Motor neuron (in vitro differentiated cells): ENCODE measurements around the gene WDSUB1. TPM values are rescaled to one million over a fixed set of nuclear protein-coding genes. Genes with fewer than 3 reads are reported as not detected.

ENCODE experiments used
- ATAC-seq, 8 experiments: fragments of 200-7000 bp; cut with Tn5 transposase; replicated peaks in 6 of 8; 2 replicates each; pipeline ENCODE4 v1.8.0; 2021; ENCODE audit warnings: mild to moderate bottlenecking in 8 of 8, moderate library complexity in 8 of 8
- H3K27ac ChIP-seq, 2 donors: fragments of 250-450 bp; sonication (Bioruptor Pico); 2 replicates each; pipeline ENCODE4 v1.9.0; 2021; ENCODE audit warnings: antibody characterized with exemption in 2 of 2, mild to moderate bottlenecking in 2 of 2, moderate library complexity in 1 of 2
- H3K4me1 ChIP-seq, 2 donors: fragments of 250-450 bp; sonication (Bioruptor Pico); replicated peaks in 1 of 2; 2 replicates each; pipeline ENCODE4 v1.6.1; 2021; ENCODE audit warnings: antibody characterized with exemption in 2 of 2, mild to moderate bottlenecking in 2 of 2, moderate library complexity in 1 of 2
- H3K4me3 ChIP-seq, 5 donors: fragments of 250-450 bp; sonication (Bioruptor Pico); 2 replicates each; pipeline ENCODE4 v1.9.0; 2021; ENCODE audit warnings: antibody characterized with exemption in 5 of 5, mild to moderate bottlenecking in 5 of 5, moderate library complexity in 4 of 5
- WGBS, 10 experiments: fragments of 450-650 bp; shearing (Covaris generic); methylation state at CpG; one replicate each; pipeline ENCODE4 v1.0.0; 2022; 5-methylcytosine and 5-hydroxymethylcytosine counted together
- in situ Hi-C, 9 experiments: fragments of 400-800 bp; cut with MboI; loops; one replicate each; pipeline ENCODE4 v1.15.0; 2021; ENCODE audit warnings: low sequenced_read_pairs in 9 of 9, low pct_unique_long_range_greater_than_20kb in 2 of 9; ENCODE audit not compliant: unreplicated experiment in 9 of 9
- total RNA-seq, 8 experiments: library from RNA; unstranded; fragments of 300-600 nt; gene quantifications; 2 replicates each; pipeline versions ENCODE4 v1.2.3 to v1.2.4, GENCODE V29; 2022

Gene WDSUB1
- total RNA-seq, 8 experiments from 2014 or later, result 4.8 to 12.6 (median 8.6) TPM

- no peak for ATAC-seq
- H3K4me1 ChIP-seq, result peaks cover 6% of the 10 kb centered on the region in 2 donors
- no peak overlapping the region for H3K4me3 ChIP-seq
- no peak overlapping the region for H3K27ac ChIP-seq
- 93 to 100% (median 100%) methylated on average over 1 to 4 of the region's 14 CpGs; no CpG with 5 or more reads in 5 of the 10 experiments for WGBS, 10 experiments
- in situ Hi-C loops, result no loop called here
These were observed 90.0 kb downstream of the WDSUB1 start for GRCh38 chr2:159196393-159196925.

GRCh38 chr2:159195697-159196096, 90.8 kb downstream of the WDSUB1 start:
- ATAC-seq, result no peak
- Histone ChIP-seq H3K4me1 (peaks cover 0 to 6% of the 10 kb centered on the region in 2 donors), H3K27ac (no peak overlapping the region), H3K4me3 (no peak overlapping the region)
- in situ Hi-C loops, result no loop called here
- WGBS, 10 experiments, result 94 to 100% (median 100%) methylated on average over 1 to 6 of the region's 6 CpGs; no CpG with 5 or more reads in 3 of the 10 experiments

GRCh38 chr2:159194241-159194640, 92.3 kb downstream of the WDSUB1 start:
- in situ Hi-C loops, result no loop called here
- Histone ChIP-seq H3K4me1 (peaks cover 0 to 6% of the 10 kb centered on the region in 2 donors), H3K27ac (no peak overlapping the region), H3K4me3 (no peak overlapping the region)
- 89 to 100% (median 94%) methylated on average over 1 to 10 of the region's 10 CpGs; no CpG with 5 or more reads in 2 of the 10 experiments for WGBS, 10 experiments
- ATAC-seq, result no peak

GRCh38 chr2:159193791-159194190, 92.7 kb downstream of the WDSUB1 start:
- 83 to 100% (median 98%) methylated on average over 1 to 2 of the region's 4 CpGs; no CpG with 5 or more reads in 2 of the 10 experiments for WGBS, 10 experiments
- in situ Hi-C loops, result no loop called here

GRCh38 chr2:159192371-159192918, 94.1 kb downstream of the WDSUB1 start:
- no peak overlapping the region for H3K27ac ChIP-seq
- in situ Hi-C loops, result no loop called here
- WGBS, 10 experiments, result 87 to 100% (median 96%) methylated on average over 2 to 12 of the region's 12 CpGs
- peaks cover 0 to 3% of the 10 kb centered on the region in 2 donors for H3K4me1 ChIP-seq
- no peak overlapping the region for H3K4me3 ChIP-seq
- no peak for ATAC-seq

More at GRCh38 chr2:159193791-159194190, 92.7 kb downstream of the WDSUB1 start:
- no peak overlapping the region for H3K27ac ChIP-seq
- no peak overlapping the region for H3K4me3 ChIP-seq
- peaks cover 0 to 6% of the 10 kb centered on the region in 2 donors for H3K4me1 ChIP-seq
- no peak for ATAC-seq

GRCh38 chr2:159188449-159188848, 98.1 kb downstream of the WDSUB1 start:
- Histone ChIP-seq H3K4me3 (no peak overlapping the region), H3K4me1 (no peaks in the 10 kb centered on the region), H3K27ac (no peak overlapping the region)
- WGBS, 10 experiments, result 50 to 100% (median 87%) methylated on average over 1 to 4 of the region's 4 CpGs; no CpG with 5 or more reads in 2 of the 10 experiments
- in situ Hi-C loops, result no loop called here
- no peak for ATAC-seq

- 0 to 100% (median 48%) methylated on average over 1 to 5 of the region's 6 CpGs; no CpG with 5 or more reads in 4 of the 10 experiments for WGBS, 10 experiments
- Histone ChIP-seq H3K27ac (no peak overlapping the region), H3K4me3 (no peak overlapping the region), H3K4me1 (no peaks in the 10 kb centered on the region)
- peak in 2 of 8 experiments; percentile 33 to 79 for ATAC-seq
- in situ Hi-C loops, result no loop called here
These were observed 99.4 kb downstream of the WDSUB1 start for GRCh38 chr2:159187106-159187505.

- WGBS, 10 experiments, result 100% methylated on average over 1 to 4 of the region's 4 CpGs; no CpG with 5 or more reads in 5 of the 10 experiments
- in situ Hi-C loops, result no loop called here
- Histone ChIP-seq H3K4me1 (no peaks in the 10 kb centered on the region), H3K4me3 (no peak overlapping the region), H3K27ac (no peak overlapping the region)
- ATAC-seq, result no peak
These were observed 100.0 kb downstream of the WDSUB1 start for GRCh38 chr2:159186462-159186861.
